HG03097 (cell line): ENCODE data around the gene WIPF2.

Experiments
- ATAC-seq: cut with Tn5 transposase; IDR thresholded peaks from one replicate; pipeline ENCODE4 v1.9.1; 2021; ENCODE audit not compliant: unreplicated experiment, low FRiP score

WIPF2 gene

GRCh38 chr17:40312131-40312731, 93.1 kb downstream of the WIPF2 start:
- ATAC-seq, result no peak

- ATAC-seq, result no peak
These were observed 94.0 kb downstream of the WIPF2 start for GRCh38 chr17:40312893-40313667.

- no peak for ATAC-seq
These were observed 94.8 kb downstream of the WIPF2 start for GRCh38 chr17:40313668-40314583.

- no peak for ATAC-seq
These were observed 95.5 kb downstream of the WIPF2 start for GRCh38 chr17:40314584-40314956.

- no peak for ATAC-seq
These were observed 96.1 kb downstream of the WIPF2 start for GRCh38 chr17:40315206-40315605.

GRCh38 chr17:40315678-40316570, 96.8 kb downstream of the WIPF2 start:
- ATAC-seq, result no peak

GRCh38 chr17:40316571-40317344, 97.7 kb downstream of the WIPF2 start:
- ATAC-seq, result no peak

- ATAC-seq, result no peak
These were observed 98.3 kb downstream of the WIPF2 start for GRCh38 chr17:40317345-40317873.

GRCh38 chr17:40317880-40318829, 99.1 kb downstream of the WIPF2 start:
- ATAC-seq, result peak; percentile 59

- no peak for ATAC-seq
These were observed 99.8 kb downstream of the WIPF2 start for GRCh38 chr17:40318830-40319391.

GRCh38 chr17:40319651-40320540, 100.8 kb downstream of the WIPF2 start:
- ATAC-seq, result no peak

GRCh38 chr17:40320756-40321523, 101.8 kb downstream of the WIPF2 start:
- ATAC-seq, result no peak

- no peak for ATAC-seq
These were observed 102.4 kb downstream of the WIPF2 start for GRCh38 chr17:40321524-40321929.

GRCh38 chr17:40321961-40322357, 102.9 kb downstream of the WIPF2 start:
- no peak for ATAC-seq

- ATAC-seq, result peak; percentile 30
These were observed 103.5 kb downstream of the WIPF2 start for GRCh38 chr17:40322358-40323315.
